ENCODE results near the gene CST8. TPM values are rescaled to one million over a fixed set of nuclear protein-coding genes. Genes with fewer than 3 reads are reported as not detected.
"Not testable (repeated sequence)": the region's sequence is repeated elsewhere in the genome, so short reads cannot be mapped to it uniquely, and the experiment has no call there.

The CST8 gene
- total RNA-seq, 1 donor from 2014 or later, result not detected

- Histone ChIP-seq H3K4me1 (no peaks in the 10 kb centered on the region), H3K9me3 (replicated peaks) (no peaks in the 10 kb centered on the region), H3K27ac (replicated peaks) (no peak overlapping the region), H3K4me3 (no peak overlapping the region), H3K36me3 (peaks cover 4% of the 10 kb centered on the region), H3K27me3 (ENCODE audit: low read depth) (peaks cover 73% of the 10 kb centered on the region)
- no peak for DNase-seq
- no peak for TF ChIP-seq CTCF (IDR thresholded peaks at IDR 0.05; ENCODE audit: borderline replicate concordance)
- intact Hi-C loops (cut with micrococcal nuclease), result no loop called here
Measured at GRCh38 chr20:23456873-23457272, 34.0 kb upstream of the CST8 start.

- no peaks in the 10 kb centered on the region for H3K4me1 ChIP-seq
- no peak for TF ChIP-seq CTCF (IDR thresholded peaks at IDR 0.05; ENCODE audit: borderline replicate concordance)
- peaks cover 68% of the 10 kb centered on the region for H3K27me3 ChIP-seq (ENCODE audit: low read depth)
- no peaks in the 10 kb centered on the region for H3K9me3 ChIP-seq (replicated peaks)
- DNase-seq, result no peak
- peaks cover 4% of the 10 kb centered on the region for H3K36me3 ChIP-seq
- intact Hi-C loops (cut with micrococcal nuclease), result no loop called here
- no peak overlapping the region for H3K4me3 ChIP-seq
- H3K27ac ChIP-seq (replicated peaks), result no peak overlapping the region
Measured at GRCh38 chr20:23459461-23460150, 31.3 kb upstream of the CST8 start.

GRCh38 chr20:23461180-23461579, 29.7 kb upstream of the CST8 start:
- Histone ChIP-seq H3K27ac (replicated peaks) (no peak overlapping the region), H3K4me1 (no peaks in the 10 kb centered on the region), H3K36me3 (no peaks in the 10 kb centered on the region), H3K9me3 (replicated peaks) (peaks cover 9% of the 10 kb centered on the region), H3K4me3 (no peak overlapping the region), H3K27me3 (ENCODE audit: low read depth) (peaks cover 61% of the 10 kb centered on the region)
- TF ChIP-seq CTCF (IDR thresholded peaks at IDR 0.05; ENCODE audit: borderline replicate concordance), result no peak
- no peak for DNase-seq
- intact Hi-C loops (cut with micrococcal nuclease), result no loop called here

GRCh38 chr20:23466961-23467360, 24.0 kb upstream of the CST8 start:
- H3K4me1 ChIP-seq; DNase-seq; H3K36me3 ChIP-seq; H3K27ac ChIP-seq (replicated peaks); H3K4me3 ChIP-seq; intact Hi-C loops (cut with micrococcal nuclease): not testable (repeated sequence)
- peaks cover 28% of the 10 kb centered on the region for H3K9me3 ChIP-seq (replicated peaks)
- peaks cover 48% of the 10 kb centered on the region for H3K27me3 ChIP-seq (ENCODE audit: low read depth)

- H3K4me1 ChIP-seq; DNase-seq; intact Hi-C loops (cut with micrococcal nuclease); H3K27ac ChIP-seq (replicated peaks); H3K36me3 ChIP-seq; H3K4me3 ChIP-seq; H3K9me3 ChIP-seq (replicated peaks): not testable (repeated sequence)
- H3K27me3 ChIP-seq (ENCODE audit: low read depth), result peaks cover 41% of the 10 kb centered on the region
Measured at GRCh38 chr20:23472306-23472705, 18.6 kb upstream of the CST8 start.

- H3K4me3 ChIP-seq; H3K4me1 ChIP-seq; H3K27ac ChIP-seq (replicated peaks); intact Hi-C loops (cut with micrococcal nuclease); H3K36me3 ChIP-seq; H3K9me3 ChIP-seq (replicated peaks); DNase-seq: not testable (repeated sequence)
- peaks cover 41% of the 10 kb centered on the region for H3K27me3 ChIP-seq (ENCODE audit: low read depth)
Measured at GRCh38 chr20:23473293-23473692, 17.6 kb upstream of the CST8 start.

GRCh38 chr20:23475395-23475794, 15.5 kb upstream of the CST8 start:
- H3K9me3 ChIP-seq (replicated peaks), result peaks cover 5% of the 10 kb centered on the region
- H3K36me3 ChIP-seq, result no peaks in the 10 kb centered on the region
- intact Hi-C loops (cut with micrococcal nuclease), result no loop called here
- no peak overlapping the region for H3K27ac ChIP-seq (replicated peaks)
- no peak for DNase-seq
- no peak overlapping the region for H3K4me3 ChIP-seq
- H3K27me3 ChIP-seq (ENCODE audit: low read depth), result peaks cover 36% of the 10 kb centered on the region
- no peak for TF ChIP-seq CTCF (IDR thresholded peaks at IDR 0.05; ENCODE audit: borderline replicate concordance)
- H3K4me1 ChIP-seq, result no peaks in the 10 kb centered on the region
